NK-92 (cell line): ENCODE data around the gene DENND1B.

Experiments
- DNase-seq: peaks from one replicate; lab custom pipeline; 2025; ENCODE audit not compliant: unreplicated experiment; lab: John Stamatoyannopoulos, UW

DENND1B gene

DNA sequence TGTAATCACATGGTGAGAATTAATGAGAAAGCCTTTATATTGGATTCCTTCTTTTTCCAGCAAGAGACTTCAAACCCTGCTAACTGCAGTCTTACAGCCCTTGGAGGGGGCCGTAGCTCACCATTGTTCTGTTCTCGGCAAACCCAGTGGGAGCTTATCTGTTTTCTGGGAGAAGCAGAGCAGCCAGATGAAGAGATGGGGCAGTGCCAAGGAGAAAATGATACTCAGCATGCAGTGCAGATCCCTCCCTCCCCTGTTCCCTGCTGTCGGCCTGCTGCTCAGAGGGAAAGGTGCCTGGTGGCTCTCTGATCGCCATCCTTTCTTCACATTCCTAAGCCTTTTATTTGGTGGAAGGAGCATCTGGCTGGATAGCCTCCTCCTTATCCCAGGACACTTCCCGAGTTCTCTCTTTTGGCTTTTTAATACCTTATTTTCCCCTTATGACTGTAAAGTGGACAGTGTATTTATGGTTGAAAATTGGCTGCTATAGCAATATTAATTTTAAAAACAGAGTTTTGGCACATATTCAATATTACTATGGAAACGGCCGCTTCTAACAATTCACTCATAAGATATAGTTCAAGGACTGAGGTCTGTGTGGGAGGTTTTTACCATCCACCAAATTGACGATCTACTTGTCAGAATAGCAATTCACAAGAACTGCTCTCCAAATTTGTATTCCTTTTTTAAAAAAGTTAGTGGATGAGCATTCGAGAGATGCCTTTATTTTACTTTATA, 303.9 kb downstream of the DENND1B start:
- DNase-seq: no peak

DNA sequence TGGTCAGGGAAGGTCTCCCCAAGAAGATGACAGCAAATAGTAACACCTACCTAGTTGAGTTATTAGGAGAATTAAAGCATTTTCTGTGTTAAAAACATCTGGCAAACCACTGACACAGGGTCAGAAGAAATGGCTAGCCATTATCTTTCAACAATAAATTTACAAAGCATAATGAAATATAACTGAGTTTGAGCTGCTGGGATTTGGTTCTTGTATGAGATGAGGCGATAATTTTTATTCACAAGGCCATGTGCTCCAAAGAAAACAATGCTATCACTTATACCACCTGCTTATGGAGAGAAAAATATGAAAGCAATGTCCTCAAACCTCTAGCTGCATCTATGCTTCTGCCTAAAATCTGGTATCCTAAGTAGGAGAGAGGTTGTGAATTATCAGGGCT, 304.9 kb downstream of the DENND1B start:
- no peak for DNase-seq

DNA sequence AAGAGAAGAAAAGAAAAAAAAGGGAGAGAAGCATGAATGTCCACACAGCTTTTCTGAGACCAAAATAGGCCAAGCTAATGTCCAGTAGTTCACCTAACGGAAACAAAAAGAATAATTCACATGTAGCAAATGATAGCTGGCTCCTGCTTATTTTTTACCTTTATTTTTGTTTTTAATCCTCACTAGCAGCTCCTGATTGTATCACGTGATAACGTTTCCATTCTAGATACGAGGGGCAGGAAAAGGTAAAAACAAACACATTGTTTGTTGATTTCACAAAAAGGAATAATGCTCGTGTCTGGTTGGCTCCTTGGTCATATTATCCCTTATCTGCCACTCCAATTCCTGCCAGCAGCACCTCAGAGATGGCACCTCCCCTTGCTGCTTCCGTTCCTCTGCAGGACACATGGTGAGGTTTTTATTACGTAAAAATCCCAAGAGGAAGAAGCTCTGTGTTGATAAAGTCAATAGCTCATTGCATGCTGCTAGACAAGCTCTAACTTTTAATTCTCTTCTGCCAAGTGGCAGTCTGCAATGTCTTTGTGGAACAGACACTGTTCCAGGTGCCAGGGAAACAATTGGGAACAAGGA, 305.6 kb downstream of the DENND1B start:
- DNase-seq: no peak

DNA sequence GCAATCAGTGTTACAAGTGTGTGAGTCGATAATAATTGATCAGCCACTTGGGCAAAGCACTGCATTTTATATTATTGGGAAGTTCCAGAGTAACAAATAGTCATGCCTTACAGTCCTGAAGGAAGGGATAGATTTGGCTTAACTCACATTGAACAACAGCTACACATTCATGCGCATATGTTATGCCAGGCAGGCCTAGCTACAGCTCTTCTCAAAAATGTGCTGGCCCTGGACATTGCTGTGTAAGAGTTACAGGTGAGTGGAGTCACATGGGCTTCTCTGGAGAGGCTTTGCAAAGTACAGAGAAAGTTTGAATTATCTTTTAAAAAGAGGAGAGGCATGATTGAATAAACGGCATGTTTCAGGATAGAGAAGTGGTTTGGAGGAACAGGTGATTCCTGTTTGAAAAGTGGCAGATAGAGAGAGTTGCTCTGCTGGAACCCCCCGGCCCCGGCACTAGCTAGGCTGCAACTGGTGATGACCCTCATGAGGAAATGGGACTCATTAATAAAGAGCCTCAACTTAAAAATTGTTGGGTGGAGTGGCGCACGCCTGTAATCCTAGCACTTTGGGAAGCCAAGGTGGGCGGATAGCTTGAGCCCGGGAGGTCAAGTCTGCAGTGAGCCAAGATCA, 306.6 kb downstream of the DENND1B start:
- no peak for DNase-seq

DNA sequence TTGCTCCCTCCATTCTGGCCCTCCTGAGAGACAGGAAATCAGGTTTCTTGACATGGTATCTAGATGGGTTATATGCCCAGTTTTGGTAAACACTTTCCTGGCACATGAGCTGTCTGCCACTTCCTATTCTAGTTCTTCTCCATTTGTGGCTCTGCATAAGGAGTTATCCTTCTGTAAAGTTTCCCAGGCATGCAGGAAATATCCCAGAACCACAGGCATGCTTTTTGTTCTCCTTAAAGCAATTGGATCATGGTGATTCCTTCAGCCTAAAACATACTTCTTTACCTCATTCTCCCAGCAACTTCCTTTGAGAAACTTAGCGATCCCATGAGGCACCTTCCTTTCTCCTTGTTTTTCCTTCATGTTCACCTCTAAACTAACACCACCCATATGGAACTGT, 307.4 kb downstream of the DENND1B start:
- DNase-seq: no peak

DNA sequence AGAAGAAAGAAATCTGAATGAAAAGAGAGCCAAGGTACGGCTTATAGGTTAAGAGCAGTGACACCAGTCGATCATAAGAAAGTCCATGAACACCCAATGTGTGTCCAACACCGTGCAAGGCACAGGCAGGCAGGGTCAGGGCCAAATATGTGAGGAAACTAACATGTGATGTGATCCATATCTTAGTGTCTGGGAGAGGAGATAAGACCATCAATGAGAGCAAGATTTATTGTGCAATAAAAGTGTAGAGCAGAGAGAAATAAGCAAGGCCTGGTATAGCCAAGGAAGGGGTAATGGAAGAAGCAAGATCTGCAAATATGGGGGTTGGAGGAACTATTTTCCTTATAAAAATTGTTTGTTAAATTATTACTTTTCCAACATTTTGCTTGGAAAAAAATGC, 308.5 kb downstream of the DENND1B start:
- no peak for DNase-seq

DNA sequence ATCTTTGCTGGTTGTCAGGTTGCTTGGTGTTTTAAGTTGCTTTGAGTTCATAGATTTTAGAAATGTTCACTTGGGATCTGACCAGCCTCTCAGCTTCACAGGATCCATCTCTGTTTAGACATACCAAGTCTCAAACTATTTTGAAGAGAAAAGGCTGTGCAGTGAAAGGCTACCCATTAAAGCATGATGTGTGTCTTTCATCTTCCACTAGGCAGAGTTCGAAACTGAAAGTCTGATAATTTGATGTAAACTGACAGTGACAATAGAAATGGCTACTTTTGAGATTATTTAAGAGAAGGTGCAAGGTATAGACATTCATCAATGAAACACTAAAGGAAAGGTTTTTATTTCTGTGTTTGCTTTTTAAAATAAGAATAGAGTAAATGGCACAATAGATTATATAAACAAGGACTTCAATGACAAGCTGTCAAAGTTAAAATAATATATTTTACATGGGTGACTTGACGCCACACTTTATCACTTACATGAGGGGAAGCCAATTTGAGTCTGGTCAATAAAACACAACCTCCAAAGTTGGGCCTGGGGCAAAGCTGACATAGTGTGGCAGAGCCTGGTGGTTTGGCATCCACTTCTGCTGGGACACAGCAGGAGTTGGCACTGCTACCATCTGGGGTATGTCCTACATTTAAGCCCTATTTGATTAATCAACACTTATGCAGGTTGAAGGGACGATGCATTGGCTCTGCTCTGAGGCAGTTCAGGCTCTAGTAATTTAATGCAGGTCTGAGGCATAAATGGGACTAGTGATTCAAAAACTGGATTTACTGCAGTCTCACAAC, 309.6 kb downstream of the DENND1B start:
- no peak for DNase-seq

DNA sequence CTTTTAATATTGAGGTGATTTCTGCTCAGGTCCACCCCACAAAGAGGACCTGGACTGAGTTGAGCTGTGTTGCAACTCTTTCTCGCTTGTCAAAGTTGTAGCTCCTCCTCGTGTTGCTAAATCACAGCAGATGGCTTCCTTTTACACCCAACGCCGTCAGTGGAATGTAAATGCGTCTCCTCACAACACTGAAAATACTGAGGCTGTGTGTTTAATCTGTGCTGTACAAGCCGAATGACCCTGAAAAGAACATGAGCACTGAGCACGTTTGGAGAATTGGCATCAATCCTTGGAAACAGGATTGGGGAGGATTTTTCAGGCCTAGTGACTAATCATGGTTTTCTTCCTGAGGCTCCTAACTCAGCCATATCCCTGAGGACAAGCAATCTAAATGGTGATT, 311.2 kb downstream of the DENND1B start:
- DNase-seq: no peak

DNA sequence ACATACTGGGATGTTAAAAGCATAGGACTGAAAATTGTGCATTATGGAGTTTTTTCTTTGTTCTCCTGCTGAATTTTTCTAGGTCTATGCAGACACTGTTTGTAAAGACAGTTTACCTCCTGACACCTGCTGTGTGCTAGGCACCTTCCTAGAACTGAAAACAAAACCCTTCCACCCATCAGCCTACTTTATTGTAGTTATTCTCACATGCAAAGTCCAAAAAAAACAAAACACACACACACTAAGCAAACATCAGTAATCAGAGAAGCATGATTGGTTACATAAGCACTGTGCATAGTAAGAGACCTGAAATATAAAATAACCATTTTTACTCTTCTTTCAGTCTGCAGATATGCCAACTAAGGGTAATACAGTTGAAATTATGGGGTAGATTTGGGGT, 312.1 kb downstream of the DENND1B start:
- no peak for DNase-seq

DNA sequence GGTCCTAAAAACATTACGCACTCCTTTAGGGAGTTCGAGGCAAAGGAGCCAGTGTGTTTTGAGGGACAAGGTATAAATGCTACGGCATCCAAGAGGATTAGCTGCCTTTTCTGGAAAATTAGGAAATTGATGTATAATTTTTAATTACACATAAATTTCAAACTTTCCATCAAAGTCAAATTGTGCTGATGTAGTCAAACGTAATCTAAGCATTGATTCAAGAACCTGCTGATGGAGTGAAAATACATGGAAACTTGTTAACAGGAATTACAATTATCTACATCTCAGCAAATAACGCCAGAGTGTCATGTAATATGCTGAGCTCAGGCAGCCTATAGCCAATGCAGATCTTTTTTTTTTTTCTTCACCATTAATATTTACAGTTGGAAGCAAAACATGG, 312.7 kb downstream of the DENND1B start:
- DNase-seq: no peak
